Measurements from ENCODE around the gene CNOT9. TPM values are rescaled to one million over a fixed set of nuclear protein-coding genes. Genes with fewer than 3 reads are reported as not detected.
"Not testable (repeated sequence)": the region's sequence is repeated elsewhere in the genome, so short reads cannot be mapped to it uniquely, and the experiment has no call there.

The CNOT9 gene
- total and polyA plus RNA-seq, 12 donors: 15.7 to 28.2 (median 20.5) TPM

- Histone ChIP-seq H3K4me1 (no peaks in the 10 kb centered on the region), H3K27ac (no peak overlapping the region), H3K36me3 (peaks cover 0 to 100% (median 60%) of the 10 kb centered on the region in 9 donors), H3K4me3 (no peak overlapping the region), H3K9me3 (no peaks in the 10 kb centered on the region), H3K27me3 (no peaks in the 10 kb centered on the region)
- no peak for DNase-seq
- TF ChIP-seq CTCF (IDR thresholded peaks at IDR 0.05): no peak
- intact Hi-C loops (cut with DNase I): no loop called here
- no peak for ATAC-seq
Measured at GRCh38 chr2:218547511-218547910, 21.1 kb upstream of the CNOT9 start.

- no peak for ATAC-seq
Measured at GRCh38 chr2:218547978-218548377, 20.7 kb upstream of the CNOT9 start.

GRCh38 chr2:218554225-218554624 lies 14.4 kb upstream of the CNOT9 start:
- 95 to 98% methylated on average over 3 of the region's 3 CpGs for WGBS, 2 donors
- Histone ChIP-seq H3K36me3 (peaks cover 0 to 98% (median 43%) of the 10 kb centered on the region in 9 donors), H3K4me1 (peaks cover 0 to 12% (median 0%) of the 10 kb centered on the region in 9 donors)
- H3K9me3 ChIP-seq; H3K4me3 ChIP-seq; DNase-seq; intact Hi-C loops (cut with DNase I); ATAC-seq; H3K27ac ChIP-seq; H3K27me3 ChIP-seq: not testable (repeated sequence)

More at GRCh38 chr2:218547978-218548377, 20.7 kb upstream of the CNOT9 start:
- Histone ChIP-seq H3K36me3 (peaks cover 0 to 100% (median 62%) of the 10 kb centered on the region in 9 donors), H3K27me3 (no peaks in the 10 kb centered on the region), H3K4me3 (no peak overlapping the region), H3K4me1 (no peaks in the 10 kb centered on the region), H3K9me3 (no peaks in the 10 kb centered on the region), H3K27ac (no peak overlapping the region)
- intact Hi-C loops (cut with DNase I): no loop called here
- no peak for DNase-seq
- no peak for TF ChIP-seq CTCF (IDR thresholded peaks at IDR 0.05)

- H3K36me3 ChIP-seq: peaks cover 0 to 98% (median 50%) of the 10 kb centered on the region in 9 donors
- no peaks in the 10 kb centered on the region for H3K9me3 ChIP-seq
- no peak overlapping the region for H3K27ac ChIP-seq
- H3K4me1 ChIP-seq: peaks cover 0 to 12% (median 0%) of the 10 kb centered on the region in 9 donors
- DNase-seq (no peak), ATAC-seq (no peak)
- no peaks in the 10 kb centered on the region for H3K27me3 ChIP-seq
- intact Hi-C loops (cut with DNase I): no loop called here
- WGBS, 2 donors: 84 to 91% methylated on average over 4 of the region's 4 CpGs
- TF ChIP-seq CTCF (IDR thresholded peaks at IDR 0.05): no peak
- no peak overlapping the region for H3K4me3 ChIP-seq
Measured at GRCh38 chr2:218555527-218555926, 13.1 kb upstream of the CNOT9 start.

- 14 to 32% methylated on average over 2 of the region's 2 CpGs for WGBS, 2 donors
Measured at GRCh38 chr2:218557941-218558340, 10.7 kb upstream of the CNOT9 start.

More at GRCh38 chr2:218557941-218558340, 10.7 kb upstream of the CNOT9 start:
- ATAC-seq (no peak), DNase-seq (no peak)
- TF ChIP-seq CTCF (IDR thresholded peaks at IDR 0.05): no peak
- intact Hi-C loops (cut with DNase I): no loop called here
- Histone ChIP-seq H3K27me3 (no peaks in the 10 kb centered on the region), H3K9me3 (no peaks in the 10 kb centered on the region), H3K27ac (no peak overlapping the region), H3K4me1 (peaks cover 0 to 12% (median 0%) of the 10 kb centered on the region in 9 donors), H3K36me3 (peaks cover 0 to 97% (median 40%) of the 10 kb centered on the region in 9 donors), H3K4me3 (no peak overlapping the region)

All from heart right ventricle (tissue), 16 donors.